Motor neuron (in vitro differentiated cells): ENCODE data around the gene SCCPDH. TPM values are rescaled to one million over a fixed set of nuclear protein-coding genes. Genes with fewer than 3 reads are reported as not detected.

Experiments
- ATAC-seq, 8 experiments: fragments of 200-7000 bp; cut with Tn5 transposase; replicated peaks in 6 of 8; 2 replicates each; pipeline ENCODE4 v1.8.0; 2021; ENCODE audit warnings: mild to moderate bottlenecking in 8 of 8, moderate library complexity in 8 of 8
- H3K27ac ChIP-seq, 2 donors: fragments of 250-450 bp; sonication (Bioruptor Pico); 2 replicates each; pipeline ENCODE4 v1.9.0; 2021; ENCODE audit warnings: antibody characterized with exemption in 2 of 2, mild to moderate bottlenecking in 2 of 2, moderate library complexity in 1 of 2
- H3K4me1 ChIP-seq, 2 donors: fragments of 250-450 bp; sonication (Bioruptor Pico); replicated peaks in 1 of 2; 2 replicates each; pipeline ENCODE4 v1.6.1; 2021; ENCODE audit warnings: antibody characterized with exemption in 2 of 2, mild to moderate bottlenecking in 2 of 2, moderate library complexity in 1 of 2
- H3K4me3 ChIP-seq, 5 donors: fragments of 250-450 bp; sonication (Bioruptor Pico); 2 replicates each; pipeline ENCODE4 v1.9.0; 2021; ENCODE audit warnings: antibody characterized with exemption in 5 of 5, mild to moderate bottlenecking in 5 of 5, moderate library complexity in 4 of 5
- WGBS, 10 experiments: fragments of 450-650 bp; shearing (Covaris generic); methylation state at CpG; one replicate each; pipeline ENCODE4 v1.0.0; 2022; 5-methylcytosine and 5-hydroxymethylcytosine counted together
- in situ Hi-C, 9 experiments: fragments of 400-800 bp; cut with MboI; loops; one replicate each; pipeline ENCODE4 v1.15.0; 2021; ENCODE audit warnings: low sequenced_read_pairs in 9 of 9, low pct_unique_long_range_greater_than_20kb in 2 of 9; ENCODE audit not compliant: unreplicated experiment in 9 of 9
- total RNA-seq, 8 experiments: library from RNA; unstranded; fragments of 300-600 nt; gene quantifications; 2 replicates each; pipeline versions ENCODE4 v1.2.3 to v1.2.4, GENCODE V29; 2022

SCCPDH gene
- total RNA-seq, 8 experiments from 2014 or later, result 13.9 to 60.5 (median 49.2) TPM

DNA sequence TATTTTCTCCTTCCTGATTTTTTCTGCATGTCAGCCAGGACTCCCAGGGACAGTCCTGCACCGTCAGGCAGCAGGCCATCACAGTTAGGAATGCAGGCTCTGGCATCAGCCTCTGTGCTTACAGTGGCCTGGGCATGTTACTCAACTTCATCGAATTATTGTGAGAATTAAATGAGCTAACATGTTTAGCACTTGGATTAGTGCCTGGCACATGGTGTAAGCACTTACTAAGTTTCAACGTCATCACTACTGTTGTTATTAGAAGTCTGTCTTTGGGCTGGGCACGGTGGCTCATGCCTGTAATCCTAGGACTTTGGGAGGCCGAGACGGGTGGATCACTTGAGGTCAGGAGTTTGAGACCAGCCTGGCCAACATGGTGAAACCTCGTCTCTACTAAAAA, 45.1 kb downstream of the SCCPDH start:
- no peak overlapping the region for H3K4me3 ChIP-seq
- WGBS, 10 experiments, result 0 to 100% (median 91%) methylated on average over 1 to 7 of the region's 7 CpGs; no CpG with 5 or more reads in 3 of the 10 experiments

DNA sequence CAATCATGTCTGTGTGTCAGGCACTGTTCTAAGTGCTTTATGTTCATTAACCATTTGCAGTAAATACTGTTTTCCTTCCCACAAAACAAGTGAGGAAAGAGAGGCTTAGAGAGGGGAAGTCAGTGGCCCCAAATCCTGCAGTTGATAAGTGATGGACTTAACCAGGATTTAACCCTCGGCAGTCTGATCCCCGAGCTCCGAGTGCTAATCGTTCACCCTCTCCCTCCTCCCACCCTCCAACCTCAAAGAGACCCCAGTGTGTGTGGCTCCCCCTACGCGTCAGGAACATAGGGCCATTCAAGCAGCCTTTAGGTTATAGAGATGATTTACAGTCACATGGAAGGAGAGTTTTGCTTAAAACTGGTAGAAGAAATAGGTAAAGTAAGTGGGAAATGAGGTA, 47.2 kb downstream of the SCCPDH start:
- no peak overlapping the region for H3K4me3 ChIP-seq
- H3K4me1 ChIP-seq, result peaks cover 0 to 3% of the 10 kb centered on the region in 2 donors
- ATAC-seq, result no peak
- 80 to 100% (median 97%) methylated on average over 2 to 6 of the region's 6 CpGs; no CpG with 5 or more reads in 3 of the 10 experiments for WGBS, 10 experiments
- no peak overlapping the region for H3K27ac ChIP-seq
- in situ Hi-C loops, result no loop called here

More for the DNA sequence above, 45.1 kb downstream of the SCCPDH start:
- Histone ChIP-seq H3K4me1 (no peaks in the 10 kb centered on the region), H3K27ac (no peak overlapping the region)
- in situ Hi-C loops, result no loop called here
- ATAC-seq, result peak in 2 of 8 experiments; percentile 75 to 76

DNA sequence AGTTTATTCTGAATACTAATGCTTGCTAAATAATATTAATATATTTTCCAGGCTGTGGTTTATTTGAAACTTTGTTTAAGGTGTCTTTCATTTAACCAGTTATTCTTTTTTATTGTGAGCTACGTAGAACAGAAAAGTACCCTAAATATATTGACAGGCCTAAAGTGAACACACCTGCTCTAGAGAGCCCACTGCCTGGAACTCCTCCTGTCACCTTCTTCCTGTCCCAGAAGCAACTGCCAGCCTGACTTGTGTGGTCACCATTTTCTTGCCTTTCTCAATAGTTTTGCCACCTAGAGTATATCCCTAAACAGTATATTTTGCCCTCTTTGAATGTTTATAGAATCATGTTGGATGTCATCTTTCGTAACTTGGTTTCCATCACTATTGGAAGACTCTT, 48.5 kb downstream of the SCCPDH start:
- 75 to 100% (median 92%) methylated on average over 1 to 2 of the region's 2 CpGs for WGBS, 10 experiments
- in situ Hi-C loops, result no loop called here
- H3K27ac ChIP-seq, result no peak overlapping the region
- ATAC-seq, result no peak
- no peak overlapping the region for H3K4me3 ChIP-seq
- H3K4me1 ChIP-seq, result peaks cover 0 to 3% of the 10 kb centered on the region in 2 donors

DNA sequence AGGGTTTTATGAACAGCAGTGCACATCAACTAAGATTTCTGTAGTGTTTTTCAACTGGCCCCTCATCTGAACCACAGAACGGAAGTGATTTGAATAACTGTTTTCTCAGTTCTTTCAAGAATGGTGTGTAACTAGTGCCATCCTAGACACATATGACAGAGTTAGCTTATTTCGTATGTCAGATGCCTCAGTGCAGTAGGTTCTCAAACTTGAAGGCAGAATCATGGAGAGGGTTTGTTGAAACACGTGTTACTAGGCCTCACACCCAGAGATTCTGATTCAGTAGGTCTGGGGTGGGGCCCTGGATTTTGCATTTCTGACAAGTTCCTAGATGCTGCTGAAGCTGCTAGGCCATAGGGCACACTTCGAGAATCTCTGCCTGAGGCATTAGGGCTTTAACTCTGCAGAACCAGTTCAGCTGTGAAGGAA, 49.0 kb downstream of the SCCPDH start:
- ATAC-seq, result peak in 3 of 8 experiments; percentile 56 to 91 (median 90)
- peaks cover 0 to 3% of the 10 kb centered on the region in 2 donors for H3K4me1 ChIP-seq
- in situ Hi-C loops, result no loop called here
- WGBS, 10 experiments, result 0 to 98% (median 86%) methylated on average over 1 to 4 of the region's 4 CpGs; no CpG with 5 or more reads in 1 of the 10 experiments
- H3K4me3 ChIP-seq, result no peak overlapping the region
- H3K27ac ChIP-seq, result no peak overlapping the region

DNA sequence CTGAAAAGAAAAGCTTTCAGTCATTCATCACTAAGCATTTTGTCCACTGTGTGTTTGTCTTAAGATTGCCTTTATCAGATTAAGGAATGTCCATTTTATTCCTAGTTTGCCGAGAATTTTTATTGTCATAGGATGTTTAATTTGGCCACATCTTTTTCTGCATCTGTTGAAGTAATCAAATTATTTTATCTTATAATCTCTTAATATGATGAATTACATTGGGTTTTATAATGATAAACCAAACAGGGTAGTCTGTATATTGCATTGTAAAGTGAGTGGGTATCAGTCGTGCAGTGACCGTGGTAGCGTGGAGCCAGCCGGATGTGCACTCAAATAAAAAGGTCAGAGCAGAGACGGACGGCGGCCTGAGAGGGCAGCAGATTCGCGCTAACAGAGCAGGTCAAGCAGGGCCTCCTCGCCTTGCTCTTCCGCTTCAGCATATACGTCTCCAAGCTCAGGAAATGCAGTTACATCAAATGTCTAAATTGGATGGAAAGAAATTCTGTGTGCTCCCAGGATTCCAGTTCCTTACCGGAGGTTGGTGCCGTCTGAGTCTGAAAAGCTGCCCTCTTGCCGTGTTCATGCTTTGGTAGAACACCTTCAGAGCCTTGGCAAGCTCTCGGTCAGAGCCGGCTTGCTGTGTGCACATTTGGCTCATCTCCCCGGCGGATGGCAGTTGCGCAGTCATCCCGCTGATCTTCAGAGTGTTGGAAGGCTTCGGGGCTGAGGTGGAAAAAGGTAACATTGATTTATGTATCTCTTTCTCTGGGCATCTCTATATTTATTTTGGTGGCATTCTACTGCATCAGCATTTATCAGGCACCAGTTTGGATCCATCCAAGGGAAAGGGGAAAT, 51.5 kb downstream of the SCCPDH start:
- H3K4me1 ChIP-seq, result peaks cover 0 to 3% of the 10 kb centered on the region in 2 donors
- in situ Hi-C loops, result no loop called here
- no peak overlapping the region for H3K4me3 ChIP-seq
- no peak for ATAC-seq
- 77 to 100% (median 93%) methylated on average over 1 to 23 of the region's 23 CpGs; no CpG with 5 or more reads in 1 of the 10 experiments for WGBS, 10 experiments
- no peak overlapping the region for H3K27ac ChIP-seq

DNA sequence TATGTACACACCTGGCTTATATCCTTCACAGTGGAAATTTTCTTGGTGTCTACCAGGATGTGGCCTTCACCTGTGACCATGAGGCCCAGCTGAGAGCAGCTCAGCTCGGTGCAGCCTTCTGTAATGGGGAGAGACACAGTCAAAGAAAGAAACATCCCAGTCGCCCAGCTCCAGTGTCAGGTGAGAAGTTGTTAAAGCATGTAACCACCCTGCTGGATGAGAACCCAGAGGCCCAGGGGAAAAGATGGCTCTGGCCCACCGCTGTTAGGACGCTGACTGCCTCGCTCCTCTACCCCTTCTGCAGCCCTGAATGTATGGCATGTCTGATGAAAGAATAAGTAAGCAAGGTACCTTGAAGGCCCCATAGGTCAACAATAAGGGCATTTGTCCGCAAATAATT, 52.7 kb downstream of the SCCPDH start:
- Histone ChIP-seq H3K27ac (no peak overlapping the region), H3K4me3 (no peak overlapping the region), H3K4me1 (peaks cover 0 to 3% of the 10 kb centered on the region in 2 donors)
- in situ Hi-C loops, result no loop called here
- no peak for ATAC-seq
- 80 to 100% (median 94%) methylated on average over 1 to 6 of the region's 6 CpGs; no CpG with 5 or more reads in 2 of the 10 experiments for WGBS, 10 experiments

DNA sequence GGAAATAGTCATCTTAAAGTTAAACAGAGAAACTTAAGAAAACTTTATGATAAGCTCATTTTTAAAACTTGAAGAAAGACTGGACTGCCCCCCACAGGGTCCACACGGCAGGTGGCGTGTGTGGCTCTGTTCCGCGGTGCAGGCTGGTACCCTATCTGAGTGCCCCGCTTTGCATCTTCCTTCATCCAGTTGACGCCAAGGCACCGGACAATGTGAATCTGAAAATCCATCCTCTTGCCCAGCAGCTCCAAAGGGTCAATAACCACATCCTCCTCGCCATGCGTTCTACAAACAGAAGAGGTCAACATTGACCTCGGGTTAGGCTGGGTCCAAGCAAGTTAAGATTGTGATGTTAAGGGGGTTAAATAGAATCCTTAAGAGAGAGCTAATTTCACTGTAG, 54.5 kb downstream of the SCCPDH start:
- in situ Hi-C loops, result no loop called here
- 67 to 100% (median 92%) methylated on average over 2 to 10 of the region's 10 CpGs; no CpG with 5 or more reads in 2 of the 10 experiments for WGBS, 10 experiments
- H3K4me3 ChIP-seq, result no peak overlapping the region

DNA sequence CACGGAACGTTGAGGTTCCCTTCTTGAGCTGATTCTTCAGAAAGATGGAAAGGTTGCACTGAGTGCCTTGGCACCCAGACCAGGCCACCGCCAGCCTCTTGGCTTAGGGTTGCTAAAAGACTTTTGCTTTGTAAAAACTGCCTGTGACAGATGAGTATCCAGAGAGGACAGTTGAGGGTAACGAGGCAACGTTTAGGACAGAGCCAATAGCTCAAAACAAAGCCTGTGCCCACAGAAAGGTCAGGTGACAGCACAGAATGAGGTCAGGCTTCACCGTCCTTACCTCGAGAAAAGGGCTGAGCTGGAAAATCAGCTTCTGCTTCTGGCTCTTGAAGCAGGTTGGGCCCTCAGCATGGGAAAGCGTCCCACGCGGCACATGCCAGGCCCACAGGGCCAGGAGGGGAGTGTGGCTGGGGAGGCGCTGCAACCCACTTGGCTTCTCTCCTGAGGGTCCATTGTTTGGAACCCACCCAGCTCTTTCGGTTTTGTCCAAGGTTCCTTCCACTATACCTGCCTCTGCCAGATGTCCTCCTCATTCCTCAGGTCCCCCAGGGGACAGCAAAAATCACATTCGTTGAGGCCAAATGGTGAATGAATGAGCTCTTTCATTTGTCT, 55.5 kb downstream of the SCCPDH start:
- no peak overlapping the region for H3K4me3 ChIP-seq
- no peak overlapping the region for H3K27ac ChIP-seq
- peaks cover 0 to under 1% of the 10 kb centered on the region in 2 donors for H3K4me1 ChIP-seq
- WGBS, 10 experiments, result 89 to 97% (median 93%) methylated on average over 3 to 12 of the region's 13 CpGs; no CpG with 5 or more reads in 1 of the 10 experiments
- ATAC-seq, result no peak
- in situ Hi-C loops, result no loop called here

More for the DNA sequence above, 54.5 kb downstream of the SCCPDH start:
- Histone ChIP-seq H3K4me1 (peaks cover 0 to 3% of the 10 kb centered on the region in 2 donors), H3K27ac (no peak overlapping the region)
- no peak for ATAC-seq

DNA sequence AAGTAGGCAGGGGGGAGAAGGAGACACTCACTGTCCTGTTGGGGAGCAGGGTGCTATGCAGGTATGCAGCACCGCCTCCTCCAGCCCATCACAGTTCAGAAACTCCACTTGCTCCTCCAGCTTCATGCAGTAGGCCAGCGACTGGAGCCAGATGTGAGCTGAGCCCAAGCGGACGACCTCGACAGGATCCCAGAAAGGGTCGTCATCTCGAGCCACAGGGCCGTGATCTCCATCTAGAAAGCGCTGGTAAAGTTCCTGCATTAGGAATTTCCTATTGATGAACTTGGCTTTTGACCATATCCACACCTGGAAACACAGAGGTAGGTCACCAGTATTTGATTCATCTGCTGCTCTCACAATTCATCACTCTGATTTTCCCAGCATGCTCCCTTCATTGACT, 56.1 kb downstream of the SCCPDH start:
- Histone ChIP-seq H3K27ac (no peak overlapping the region), H3K4me3 (no peak overlapping the region), H3K4me1 (peaks cover 0 to 4% of the 10 kb centered on the region in 2 donors)
- 93 to 100% (median 95%) methylated on average over 4 to 8 of the region's 9 CpGs; no CpG with 5 or more reads in 6 of the 10 experiments for WGBS, 10 experiments
- in situ Hi-C loops, result no loop called here
- ATAC-seq, result no peak

DNA sequence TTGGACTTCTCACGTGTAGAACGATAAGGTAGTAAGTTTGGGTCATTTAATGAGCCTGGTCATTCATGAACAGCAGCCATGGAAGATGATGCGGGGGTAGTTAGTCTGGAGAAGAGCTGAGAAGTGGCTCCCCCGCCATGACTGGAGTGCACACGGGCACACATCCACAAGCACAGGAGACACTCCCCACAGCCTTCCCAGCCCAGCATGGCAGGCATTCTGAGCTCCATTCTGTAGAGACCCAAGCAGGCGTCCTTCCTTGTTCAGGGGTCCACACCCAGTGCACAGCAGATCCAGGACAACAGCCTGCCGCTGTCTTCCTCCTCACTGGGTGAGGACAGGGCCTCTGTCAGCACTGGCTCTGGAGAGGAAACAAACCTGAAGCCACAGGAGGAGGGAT, 57.0 kb downstream of the SCCPDH start:
- Histone ChIP-seq H3K4me3 (no peak overlapping the region), H3K4me1 (peaks cover 0 to 4% of the 10 kb centered on the region in 2 donors), H3K27ac (no peak overlapping the region)
- 87 to 100% (median 100%) methylated on average over 1 to 7 of the region's 7 CpGs; no CpG with 5 or more reads in 2 of the 10 experiments for WGBS, 10 experiments
- no peak for ATAC-seq
- in situ Hi-C loops, result no loop called here

DNA sequence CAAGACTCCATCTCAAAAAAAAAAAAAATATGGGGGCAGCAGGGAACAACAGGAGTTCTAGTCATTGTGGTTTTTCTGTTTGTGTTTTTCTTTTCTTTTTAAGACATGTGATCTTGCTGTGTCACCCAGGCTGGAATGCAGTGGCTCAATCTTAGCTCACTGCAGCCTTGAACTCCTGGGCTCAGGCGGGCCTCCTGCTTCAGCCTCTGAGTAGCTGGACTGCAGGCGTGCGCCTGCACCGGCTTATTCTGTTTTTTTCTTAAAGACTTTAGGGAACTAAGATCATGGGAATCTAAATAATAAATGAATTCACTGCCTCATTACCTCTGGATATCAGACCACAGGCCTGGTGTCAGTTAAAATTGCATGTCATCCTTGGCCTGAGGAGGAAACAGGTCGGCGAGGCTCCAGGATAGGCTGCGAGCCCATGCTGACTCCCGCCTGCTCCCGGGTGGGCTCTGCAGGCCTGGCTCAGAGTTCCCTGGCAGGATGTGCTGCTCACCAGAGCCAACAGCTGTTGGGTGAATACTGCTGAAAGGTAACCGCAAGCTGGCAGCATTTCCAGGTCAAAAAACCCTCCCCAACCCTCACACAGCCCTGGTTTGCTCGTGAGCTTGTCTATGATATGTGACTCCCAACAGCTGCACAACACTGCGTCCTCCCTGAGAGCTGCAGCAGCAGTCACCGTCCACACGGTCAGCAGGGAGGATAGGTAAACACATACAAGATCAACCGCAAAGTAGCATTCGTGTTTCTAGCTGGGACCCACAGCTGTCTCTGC, 58.1 kb downstream of the SCCPDH start:
- 40 to 100% (median 79%) methylated on average over 1 to 14 of the region's 16 CpGs; no CpG with 5 or more reads in 1 of the 10 experiments for whole genome bisulfite sequencing, 10 experiments
- no peak overlapping the region for H3K27ac ChIP-seq

DNA sequence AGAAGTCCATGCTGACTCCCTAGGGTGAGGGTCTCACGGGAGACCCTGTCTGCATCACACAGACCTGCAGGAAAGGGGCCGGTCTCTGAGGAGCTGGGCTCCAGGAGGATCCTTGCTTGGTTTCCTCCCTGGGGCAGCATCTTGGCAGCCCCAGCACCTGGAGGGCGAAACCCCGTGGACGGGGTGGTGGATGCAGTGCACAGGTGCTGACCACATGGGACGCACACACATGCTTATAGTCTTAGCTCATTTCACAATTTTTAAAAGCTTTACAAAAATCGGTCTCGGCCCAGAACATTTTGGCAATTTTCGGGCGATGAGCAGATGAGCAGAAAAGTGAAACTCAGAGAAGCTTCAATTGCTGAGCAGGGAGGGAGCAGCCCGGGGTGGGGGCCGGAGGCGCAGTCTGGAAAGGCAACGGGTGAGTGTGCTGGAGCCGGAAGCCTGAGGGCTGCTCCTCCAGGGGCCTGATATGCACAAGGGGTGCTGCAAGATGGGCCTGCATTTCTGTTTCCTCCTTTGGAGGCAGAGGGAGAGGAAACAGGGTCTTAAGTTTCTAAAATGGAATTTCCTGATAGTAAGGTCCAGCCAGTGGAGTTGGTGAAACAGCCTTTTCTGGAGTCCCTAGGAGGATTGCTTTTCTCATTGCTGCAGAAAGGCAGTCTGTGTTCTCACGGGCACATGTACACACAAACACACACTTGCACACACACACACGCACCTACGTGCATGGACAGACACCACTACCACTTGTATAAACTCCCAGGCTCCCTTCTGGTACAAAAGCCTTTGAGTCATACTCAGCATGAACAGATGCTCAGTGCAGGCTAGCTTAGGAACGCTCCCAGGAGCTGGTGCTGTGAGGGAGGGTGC, 60.6 kb downstream of the SCCPDH start:
- 9 to 95% (median 77%) methylated on average over 1 to 17 of the region's 19 CpGs; no CpG with 5 or more reads in 2 of the 10 experiments for WGBS, 10 experiments
- H3K4me1 ChIP-seq, result peaks cover 14 to 17% of the 10 kb centered on the region in 2 donors
- in situ Hi-C loops, result no loop called here
- no peak overlapping the region for H3K4me3 ChIP-seq
- ATAC-seq, result peak in 7 of 8 experiments; percentile 35 to 80 (median 45)
- no peak overlapping the region for H3K27ac ChIP-seq

More for the DNA sequence above, 58.1 kb downstream of the SCCPDH start:
- in situ Hi-C loops, result no loop called here
- Histone ChIP-seq H3K4me1 (peaks cover 0 to 4% of the 10 kb centered on the region in 2 donors), H3K4me3 (no peak overlapping the region)
- peak in 7 of 8 experiments; percentile 9 to 78 (median 59) for ATAC-seq
